ENCODE results near the gene CLIC1. TPM values are rescaled to one million over a fixed set of nuclear protein-coding genes. Genes with fewer than 3 reads are reported as not detected.

Gene CLIC1
- total RNA-seq, 1 experiment from 2014 or later = 432 TPM

DNA sequence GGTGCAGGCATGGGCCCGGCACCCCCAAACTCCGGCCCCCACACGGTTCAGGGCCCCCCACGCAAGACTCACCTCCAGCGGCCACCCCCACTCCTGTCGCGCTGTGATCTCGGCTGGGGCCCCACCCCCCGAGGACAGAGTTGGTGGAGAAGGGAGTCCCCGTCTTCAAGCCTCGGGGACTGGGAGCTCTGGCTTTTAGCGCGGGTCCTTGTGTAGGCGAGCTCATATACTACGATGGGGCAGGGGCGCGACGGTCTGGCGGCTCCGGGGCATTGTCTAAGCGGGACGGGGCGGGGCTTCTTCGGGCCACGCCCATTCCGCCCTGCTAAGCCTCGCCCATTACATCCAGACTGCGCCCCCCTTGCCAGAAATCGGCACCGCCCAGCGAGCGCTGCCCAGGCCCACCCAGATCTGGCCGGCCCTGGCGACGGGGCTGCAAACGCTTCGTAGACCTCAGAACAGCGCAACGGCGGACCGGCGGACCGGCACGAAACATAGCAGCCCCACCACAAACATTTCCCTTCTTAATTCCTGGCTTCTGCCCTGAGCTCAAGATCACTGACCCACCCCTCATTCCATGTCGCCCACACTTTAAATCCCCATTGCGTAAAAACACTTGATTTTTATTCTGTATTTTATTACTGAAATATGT is 6.2 kb downstream of the CLIC1 start:
- Histone ChIP-seq H3K9ac (ENCODE audit: low read length) (peak overlapping the region; percentile 72), H3K4me1 (ENCODE audit: control insufficient read depth in 1 of 2, insufficient read depth in 2 of 2, low read length in 2 of 2) (peaks cover 12 to 39% of the 10 kb centered on the region in 2 experiments), H3K27ac (ENCODE audit: low read depth, low read length) (peak overlapping the region; percentile 90), H3K36me3 (ENCODE audit: control insufficient read depth in 1 of 2, insufficient read depth in 2 of 2, low read length in 2 of 2) (peaks cover 28 to 31% of the 10 kb centered on the region in 2 experiments), H3K9me3 (ENCODE audit: control insufficient read depth in 1 of 2, insufficient read depth in 1 of 2, low read depth in 1 of 2, low read length in 2 of 2) (no peaks in the 10 kb centered on the region), H3K9me2 (ENCODE audit: insufficient read depth) (no peaks in the 10 kb centered on the region), H2AFZ (ENCODE audit: low read depth, low read length, poor library complexity, severe bottlenecking) (no peak overlapping the region), H3K79me2 (ENCODE audit: insufficient read depth, low read length) (peaks cover 30% of the 10 kb centered on the region), H3K4me2 (ENCODE audit: low read length) (peak overlapping the region; percentile 98), H3K27me3 (ENCODE audit: insufficient read depth, low read length) (no peaks in the 10 kb centered on the region), H4K20me1 (ENCODE audit: insufficient read depth) (no peaks in the 10 kb centered on the region; the same call in 1 of the 2 replicates), H3K4me3 (replicated peaks in 1 of 2; ENCODE audit: low read depth in 1 of 2, low read length in 2 of 2) (peak overlapping the region; percentile 70 to 72)
- ATAC-seq (peak; percentile 79), DNase-seq (ENCODE audit: low read depth, low spot score) (peak; percentile 56)
- ChIA-PET RAD21 (ENCODE audit: low non-redundant PET in 1 of 2, low total read pairs in 2 of 2, uncharacterized antibody in 2 of 2, unreplicated experiment in 2 of 2) (interaction anchor here in 1 of 2 experiments (0.6 to 0.7 kb wide), 2 partner anchors 19 to 27 kb away, joined by 3 read pairs; partner anchors contain the start of gene ABHD16A), CTCF (interaction anchor here (0.6 to 2.3 kb wide), 5 partner anchors 8 to 132 kb away, joined by 3 to 13 read pairs (median 4); partner anchors contain the start of gene NEU1), POLR2A (interaction anchor here (1.4 to 2.2 kb wide), 4 partner anchors 9 to 97 kb away, joined by 5 to 12 read pairs (median 9); partner anchors contain the start of genes ABHD16A, HSPA1B and MSH5)
- no TSS peak for BruUV-seq (replicated peaks)
- intact Hi-C loops (cut with micrococcal nuclease) = loop anchor here (2.0 kb wide), 1 partner anchor 49 kb away; the partner anchor contains the start of gene LY6G5C
- TF ChIP-seq ZFX (IDR thresholded peaks at IDR 0.05) (no peak), POLR2AphosphoS5 (IDR thresholded peaks at IDR 0.05; ENCODE audit: low read depth, low read length) (peak; percentile 89), ZNF274 (IDR thresholded peaks at IDR 0.05; ENCODE audit: low read depth, low read length) (no peak), EZH2 (IDR thresholded peaks at IDR 0.05) (no peak), SP1 (IDR thresholded peaks at IDR 0.05; ENCODE audit: low read depth) (no peak), SRF (IDR thresholded peaks at IDR 0.05; ENCODE audit: low read depth) (no peak)
- TF ChIP-seq, protein P1, sequence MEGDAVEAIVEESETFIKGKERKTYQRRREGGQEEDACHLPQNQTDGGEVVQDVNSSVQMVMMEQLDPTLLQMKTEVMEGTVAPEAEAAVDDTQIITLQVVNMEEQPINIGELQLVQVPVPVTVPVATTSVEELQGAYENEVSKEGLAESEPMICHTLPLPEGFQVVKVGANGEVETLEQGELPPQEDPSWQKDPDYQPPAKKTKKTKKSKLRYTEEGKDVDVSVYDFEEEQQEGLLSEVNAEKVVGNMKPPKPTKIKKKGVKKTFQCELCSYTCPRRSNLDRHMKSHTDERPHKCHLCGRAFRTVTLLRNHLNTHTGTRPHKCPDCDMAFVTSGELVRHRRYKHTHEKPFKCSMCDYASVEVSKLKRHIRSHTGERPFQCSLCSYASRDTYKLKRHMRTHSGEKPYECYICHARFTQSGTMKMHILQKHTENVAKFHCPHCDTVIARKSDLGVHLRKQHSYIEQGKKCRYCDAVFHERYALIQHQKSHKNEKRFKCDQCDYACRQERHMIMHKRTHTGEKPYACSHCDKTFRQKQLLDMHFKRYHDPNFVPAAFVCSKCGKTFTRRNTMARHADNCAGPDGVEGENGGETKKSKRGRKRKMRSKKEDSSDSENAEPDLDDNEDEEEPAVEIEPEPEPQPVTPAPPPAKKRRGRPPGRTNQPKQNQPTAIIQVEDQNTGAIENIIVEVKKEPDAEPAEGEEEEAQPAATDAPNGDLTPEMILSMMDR (IDR thresholded peaks at IDR 0.05 in 2 of 3, conservative IDR thresholded peaks at IDR 0.05 in 1 of 3; ENCODE audit: borderline replicate concordance in 1 of 3, insufficient read depth in 1 of 3, low read depth in 2 of 3, low read length in 2 of 3) = no peak

Measured in HCT116 (cell line).